Esophagus squamous epithelium (tissue), 5 donors: ENCODE results near the gene RIPK1. TPM values are rescaled to one million over a fixed set of nuclear protein-coding genes. Genes with fewer than 3 reads are reported as not detected.
A peak's percentile ranks its signal among the peaks of the same experiment; 100 is the strongest.
"Not testable (repeated sequence)": the region's sequence is repeated elsewhere in the genome, so short reads cannot be mapped to it uniquely, and the experiment has no call there.

ENCODE experiments used
- DNase-seq: peaks from one replicate; lab custom pipeline; 2025; lab: John Stamatoyannopoulos, UW
- H3K27ac ChIP-seq, 4 donors: fragments of 200-600 bp; sonication (generic); one replicate each; pipeline ENCODE4 v1.5.1; 2016 to 2019; ENCODE audit warnings: mild to moderate bottlenecking in 1 of 4
- H3K27me3 ChIP-seq, 4 donors: fragments of 200-600 bp; sonication (generic); 1 replicate in 3 of 4; 2 replicates in 1 of 4; pipeline versions ENCODE4 v1.5.1 to v1.6.0; 2017 to 2021; ENCODE audit warnings: antibody characterized with exemption in 1 of 4
- H3K36me3 ChIP-seq, 3 donors: fragments of 200-600 bp; sonication (generic); one replicate each; pipeline ENCODE4 v1.5.1; 2016 to 2019
- H3K4me1 ChIP-seq, 3 donors: fragments of 200-600 bp; sonication (generic); one replicate each; pipeline ENCODE4 v1.5.1; 2017 to 2019
- H3K4me3 ChIP-seq, 4 donors: fragments of 200-600 bp; sonication (generic); 1 replicate in 3 of 4; 2 replicates in 1 of 4; pipeline ENCODE4 v1.5.1; 2016 to 2019; ENCODE audit warnings: mild to moderate bottlenecking in 2 of 4, moderate library complexity in 1 of 4
- H3K9me3 ChIP-seq, 3 donors: fragments of 200-600 bp; sonication (generic); one replicate each; pipeline ENCODE4 v1.5.1; 2016 to 2019
- CTCF ChIP-seq, 6 experiments: fragments of 450-650 bp in 4 of 6; fragments of 200-600 bp in 2 of 6; sonication (generic) in 2 of 6; IDR thresholded peaks; one replicate each; pipeline ENCODE4 v1.5.1; 2016 to 2019; ENCODE audit warnings: antibody characterized with exemption in 6 of 6, mild to moderate bottlenecking in 4 of 6, moderate library complexity in 4 of 6
- POLR2A ChIP-seq, 4 donors: fragments of 450-650 bp; IDR thresholded peaks; one replicate each; pipeline ENCODE4 v1.6.1; 2017; ENCODE audit warnings: antibody characterized with exemption in 4 of 4, mild to moderate bottlenecking in 4 of 4, moderate library complexity in 3 of 4
- WGBS, 2 donors: methylation state at CpG; one replicate each; pipeline ENCODE4 v1.1.5; 2018; 5-methylcytosine and 5-hydroxymethylcytosine counted together
- intact Hi-C: fragments of 100-400 bp; cut with DNase I; formaldehyde crosslinking; loops from one replicate; pipeline ENCODE4 v1.15.0; 2022
- total RNA-seq, 4 donors: library from RNA; depleted of rRNA; stranded (reverse); fragments of >200 nt; gene quantifications; one replicate each; pipeline ENCODE4 v1.1.0, GENCODE V29; 2016
- donor health status: DM: yes; HTN: yes; CAD: no.

RIPK1 gene
- total RNA-seq, 4 donors from 2014 or later: 17.7 to 25.7 (median 20.9) TPM

- no peak for DNase-seq
- H3K4me1 ChIP-seq: peaks cover 5 to 20% (median 7%) of the 10 kb centered on the region in 3 donors
- H3K9me3 ChIP-seq: no peaks in the 10 kb centered on the region
- intact Hi-C loops: no loop called here
- no peaks in the 10 kb centered on the region for H3K27me3 ChIP-seq
- no peak overlapping the region for H3K27ac ChIP-seq
- TF ChIP-seq POLR2A (IDR thresholded peaks at IDR 0.05) (no peak), CTCF (IDR thresholded peaks at IDR 0.05) (no peak)
- H3K36me3 ChIP-seq: peaks cover 3 to 95% (median 3%) of the 10 kb centered on the region in 3 donors
- 86 to 90% methylated on average over 8 of the region's 8 CpGs for WGBS, 2 donors
- H3K4me3 ChIP-seq: no peak overlapping the region
Measured at GRCh38 chr6:3136292-3137011, 68.2 kb downstream of the RIPK1 start.

GRCh38 chr6:3137057-3137777, 68.9 kb downstream of the RIPK1 start:
- intact Hi-C loops: no loop called here
- TF ChIP-seq CTCF (IDR thresholded peaks at IDR 0.05): no peak
- no peak for TF ChIP-seq POLR2A (IDR thresholded peaks at IDR 0.05)
- no peak overlapping the region for H3K27ac ChIP-seq
- peaks cover 0 to 95% (median 3%) of the 10 kb centered on the region in 3 donors for H3K36me3 ChIP-seq
- no peak overlapping the region for H3K4me3 ChIP-seq
- no peaks in the 10 kb centered on the region for H3K27me3 ChIP-seq
- 81 to 94% methylated on average over 11 to 12 of the region's 12 CpGs for WGBS, 2 donors
- H3K4me1 ChIP-seq: peaks cover 5 to 20% (median 7%) of the 10 kb centered on the region in 3 donors
- DNase-seq: no peak
- no peaks in the 10 kb centered on the region for H3K9me3 ChIP-seq

- H3K27ac ChIP-seq, intact Hi-C loops, H3K4me3 ChIP-seq, DNase-seq, H3K9me3 ChIP-seq, H3K27me3 ChIP-seq: not testable (repeated sequence)
- Histone ChIP-seq H3K36me3 (peaks cover 0 to 95% (median 3%) of the 10 kb centered on the region in 3 donors), H3K4me1 (peaks cover 5 to 20% (median 7%) of the 10 kb centered on the region in 3 donors)
- WGBS, 2 donors: 75 to 92% methylated on average over 6 of the region's 6 CpGs
Measured at GRCh38 chr6:3137873-3138272, 69.6 kb downstream of the RIPK1 start.

- TF ChIP-seq CTCF (IDR thresholded peaks at IDR 0.05) (no peak), POLR2A (IDR thresholded peaks at IDR 0.05) (no peak)
- peaks cover 0 to 95% (median 3%) of the 10 kb centered on the region in 3 donors for H3K36me3 ChIP-seq
- H3K27ac ChIP-seq: peak overlapping the region in 2 of 4 donors; percentile 11 to 36
- 64 to 73% methylated on average over 1 of the region's 1 CpG for WGBS, 2 donors
- H3K4me3 ChIP-seq: no peak overlapping the region
- intact Hi-C loops: no loop called here
- DNase-seq: no peak
- H3K27me3 ChIP-seq: no peaks in the 10 kb centered on the region
- peaks cover 5 to 20% (median 7%) of the 10 kb centered on the region in 3 donors for H3K4me1 ChIP-seq
- H3K9me3 ChIP-seq: no peaks in the 10 kb centered on the region
Measured at GRCh38 chr6:3138341-3138740, 70.0 kb downstream of the RIPK1 start.

GRCh38 chr6:3139090-3139903, 71.0 kb downstream of the RIPK1 start:
- Histone ChIP-seq H3K36me3 (peaks cover 0 to 97% (median 3%) of the 10 kb centered on the region in 3 donors), H3K9me3 (no peaks in the 10 kb centered on the region), H3K4me1 (peaks cover 5 to 20% (median 7%) of the 10 kb centered on the region in 3 donors), H3K27ac (peak overlapping the region; percentile 11 to 53 (median 33)), H3K27me3 (no peaks in the 10 kb centered on the region), H3K4me3 (no peak overlapping the region)
- TF ChIP-seq CTCF (IDR thresholded peaks at IDR 0.05): no peak
- TF ChIP-seq POLR2A (IDR thresholded peaks at IDR 0.05): no peak
- intact Hi-C loops: no loop called here
- WGBS, 2 donors: 32 to 40% methylated on average over 4 to 10 of the region's 14 CpGs
- no peak for DNase-seq
